HepG2 (cell line): Measurements from ENCODE around the gene SLC35G2. TPM values are rescaled to one million over a fixed set of nuclear protein-coding genes. Genes with fewer than 3 reads are reported as not detected.
A peak's percentile ranks its signal among the peaks of the same experiment; 100 is the strongest.

Source experiments
- AKAP8 ChIP-seq: sonication (generic); formaldehyde crosslinking; IDR thresholded peaks from 2 replicates; pipeline ENCODE4 v1.5.1; 2020; ENCODE audit warnings: mild to moderate bottlenecking, missing genetic modification reagents
- DNMT3B ChIP-seq: conservative IDR thresholded peaks from 2 replicates; pipeline ENCODE4 v1.6.1; 2016; ENCODE audit warnings: missing biosample characterization, control low read depth
- HDAC1 ChIP-seq: sonication (generic); formaldehyde crosslinking; IDR thresholded peaks from 2 replicates; pipeline ENCODE4 v1.5.1; 2020; ENCODE audit warnings: mild to moderate bottlenecking, missing genetic modification reagents
- JUN ChIP-seq: sonication (generic); formaldehyde crosslinking; IDR thresholded peaks from 2 replicates; pipeline ENCODE4 v1.4.0; 2020; ENCODE audit warnings: mild to moderate bottlenecking, missing genetic modification reagents
- KDM3A ChIP-seq: IDR thresholded peaks from 2 replicates; pipeline ENCODE4 v1.6.1; 2018; ENCODE audit warnings: low read depth, missing compliant biosample characterization
- MAZ ChIP-seq, 2 experiments: sonication (generic) in 1 of 2; formaldehyde crosslinking in 1 of 2; IDR thresholded peaks; 2 replicates each; pipeline versions ENCODE4 v1.5.0 to v1.6.1; 2012 to 2020; ENCODE audit warnings: low read depth in 2 of 2, mild to moderate bottlenecking in 2 of 2, borderline replicate concordance in 1 of 2, improper control_type of control experiment in 1 of 2, low read length in 1 of 2, missing genetic modification reagents in 1 of 2, moderate library complexity in 1 of 2
- MTERF4 ChIP-seq: sonication (generic); formaldehyde crosslinking; IDR thresholded peaks from 2 replicates; pipeline ENCODE4 v1.8.0; 2023; ENCODE audit warnings: mild to moderate bottlenecking, missing genetic modification reagents
- NFATC3 ChIP-seq: sonication (generic); formaldehyde crosslinking; IDR thresholded peaks from 2 replicates; pipeline ENCODE4 v1.5.1; 2020; ENCODE audit warnings: mild to moderate bottlenecking, missing genetic modification reagents
- NFE2L1 ChIP-seq: sonication (generic); formaldehyde crosslinking; IDR thresholded peaks from 2 replicates; pipeline ENCODE4 v1.4.0; 2020; ENCODE audit warnings: missing genetic modification reagents, mild to moderate bottlenecking, borderline replicate concordance
- PHF20 ChIP-seq: sonication (generic); formaldehyde crosslinking; IDR thresholded peaks from 2 replicates; pipeline ENCODE4 v1.5.0; 2020; ENCODE audit warnings: mild to moderate bottlenecking, missing genetic modification reagents
- RBAK ChIP-seq: sonication (generic); formaldehyde crosslinking; IDR thresholded peaks from 2 replicates; pipeline ENCODE4 v1.5.1; 2020; ENCODE audit warnings: mild to moderate bottlenecking, missing genetic modification reagents
- RCOR2 ChIP-seq: IDR thresholded peaks from 2 replicates; pipeline ENCODE4 v1.6.1; 2016; ENCODE audit warnings: missing biosample characterization, missing genetic modification reagents
- SP2 ChIP-seq: sonication (generic); formaldehyde crosslinking; IDR thresholded peaks from 2 replicates; pipeline ENCODE4 v1.5.1; 2020; ENCODE audit warnings: mild to moderate bottlenecking, missing genetic modification reagents
- TAF15 ChIP-seq: fragments of 200-400 bp; formaldehyde crosslinking; IDR thresholded peaks from one replicate; pipeline ENCODE4 v1.6.1; 2018; ENCODE audit warnings: mild to moderate bottlenecking, low read depth, low read length; ENCODE audit not compliant: poor library complexity, severe bottlenecking
- ZBTB3 ChIP-seq: sonication (generic); formaldehyde crosslinking; IDR thresholded peaks from 2 replicates; pipeline ENCODE4 v1.4.0; 2020; ENCODE audit warnings: low read depth, mild to moderate bottlenecking, moderate library complexity, missing genetic modification reagents, borderline replicate concordance
- ZFX ChIP-seq: sonication (generic); formaldehyde crosslinking; IDR thresholded peaks from 2 replicates; pipeline ENCODE4 v1.4.0; 2020; ENCODE audit warnings: mild to moderate bottlenecking, low read depth, missing genetic modification reagents, moderate library complexity
- ZFYVE20 ChIP-seq: sonication (generic); formaldehyde crosslinking; IDR thresholded peaks from 2 replicates; pipeline ENCODE4 v1.8.0; 2023; ENCODE audit warnings: low read depth, mild to moderate bottlenecking, moderate library complexity, missing genetic modification reagents, borderline replicate concordance
- ZNF33A ChIP-seq: sonication (generic); formaldehyde crosslinking; IDR thresholded peaks from 2 replicates; pipeline ENCODE4 v1.5.1; 2020; ENCODE audit warnings: missing genetic modification reagents, mild to moderate bottlenecking, moderate library complexity, borderline replicate concordance
- ZNF34 ChIP-seq: sonication (generic); formaldehyde crosslinking; IDR thresholded peaks from 2 replicates; pipeline ENCODE4 v1.4.0; 2020; ENCODE audit warnings: mild to moderate bottlenecking, missing genetic modification reagents, borderline replicate concordance
- ZNF607 ChIP-seq: sonication (generic); formaldehyde crosslinking; IDR thresholded peaks from 2 replicates; pipeline ENCODE4 v1.5.1; 2020; ENCODE audit warnings: missing genetic modification reagents, mild to moderate bottlenecking, borderline replicate concordance
- ZSCAN30 ChIP-seq: sonication (generic); formaldehyde crosslinking; IDR thresholded peaks from 2 replicates; pipeline ENCODE4 v1.5.0; 2020; ENCODE audit warnings: mild to moderate bottlenecking, missing genetic modification reagents
- ZXDC ChIP-seq: sonication (generic); formaldehyde crosslinking; IDR thresholded peaks from 2 replicates; pipeline ENCODE4 v1.5.0; 2020; ENCODE audit warnings: mild to moderate bottlenecking, missing genetic modification reagents
- polyA plus RNA-seq, 8 experiments: library from polyadenylated mRNA; depleted of rRNA in 3 of 8; stranded (reverse) in 7 of 8; unstranded in 1 of 8; fragments of >200 nt; fragmentation: Illumina TruSeq in 4 of 8; extraction: Trizol in 4 of 8; gene quantifications; 2 replicates each; pipeline versions ENCODE4 v1.2.1 to v1.2.3, GENCODE V29; 2011 to 2016; ENCODE audit warnings: low read depth in 4 of 8, missing spikeins in 1 of 8, mixed read lengths in 1 of 8; ENCODE audit not compliant: insufficient read depth in 1 of 8
- total RNA-seq, 5 experiments: library from RNA; depleted of rRNA; stranded (reverse); fragments of >200 nt; fragmentation: Illumina TruSeq; extraction: Trizol; gene quantifications; 2 replicates each; pipeline ENCODE4 v1.2.3, GENCODE V29; 2016; ENCODE audit warnings: low read depth in 1 of 5
- TF ChIP-seq, protein P1 (sequence below): fragments of 450-650 bp; IDR thresholded peaks from 2 replicates; pipeline ENCODE4 v1.6.1; 2017
- TF ChIP-seq, protein P2 (sequence below): sonication (generic); IDR thresholded peaks from 2 replicates; pipeline ENCODE4 v1.6.1; 2016; ENCODE audit warnings: low read depth, borderline replicate concordance

SLC35G2 gene
- total and polyA plus RNA-seq, 2 of the 13 experiments (the other 11 are each of a cell fraction or from before 2014, with no cell fraction given) = 7.6 to 10.3 TPM

DNA sequence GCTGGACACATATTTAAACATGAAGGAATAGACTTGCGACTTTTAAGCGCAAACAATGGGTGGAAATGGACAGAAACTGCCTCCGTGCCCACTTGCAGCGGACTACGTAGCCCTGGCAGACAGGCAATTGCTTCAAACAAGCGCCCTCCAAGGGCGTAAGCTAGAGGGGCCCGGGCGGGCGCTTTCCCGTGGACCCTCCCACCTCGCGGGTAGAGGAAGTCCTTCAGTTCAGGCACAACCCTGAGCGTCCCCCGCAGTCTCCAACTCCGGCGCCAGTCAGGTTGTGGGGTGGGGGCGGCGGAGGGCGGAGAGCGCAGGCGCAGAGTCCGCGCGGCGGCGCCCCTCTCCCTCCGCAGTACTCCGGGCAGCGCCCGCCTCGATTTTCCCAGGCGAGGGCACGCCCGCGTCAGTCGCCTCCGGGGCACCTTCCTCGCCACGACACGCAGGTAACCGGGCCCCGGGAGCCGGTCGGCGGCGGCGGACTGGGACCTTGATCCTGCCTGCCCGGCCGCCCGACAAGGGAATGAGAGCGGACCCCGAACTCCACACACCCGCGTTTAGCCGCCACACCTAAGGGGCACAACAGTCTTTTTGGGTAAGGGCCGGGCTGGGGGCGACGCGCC, at the start of gene SLC35G2 (continued):
- peak; percentile 7; the same call in 1 of the 2 replicates for TF ChIP-seq MTERF4 (CRISPR knock-in tag)
- peak; percentile 18; the same call in 1 of the 2 replicates for TF ChIP-seq MAZ (IDR thresholded peaks at IDR 0.05; ENCODE audit: borderline replicate concordance, low read depth, low read length)
- no peak for TF ChIP-seq MAZ (CRISPR knock-in tag; IDR thresholded peaks at IDR 0.05; ENCODE audit: low read depth)
- peak; percentile 35; the same call in 1 of the 2 replicates for TF ChIP-seq ZNF33A
- TF ChIP-seq, protein P1, sequence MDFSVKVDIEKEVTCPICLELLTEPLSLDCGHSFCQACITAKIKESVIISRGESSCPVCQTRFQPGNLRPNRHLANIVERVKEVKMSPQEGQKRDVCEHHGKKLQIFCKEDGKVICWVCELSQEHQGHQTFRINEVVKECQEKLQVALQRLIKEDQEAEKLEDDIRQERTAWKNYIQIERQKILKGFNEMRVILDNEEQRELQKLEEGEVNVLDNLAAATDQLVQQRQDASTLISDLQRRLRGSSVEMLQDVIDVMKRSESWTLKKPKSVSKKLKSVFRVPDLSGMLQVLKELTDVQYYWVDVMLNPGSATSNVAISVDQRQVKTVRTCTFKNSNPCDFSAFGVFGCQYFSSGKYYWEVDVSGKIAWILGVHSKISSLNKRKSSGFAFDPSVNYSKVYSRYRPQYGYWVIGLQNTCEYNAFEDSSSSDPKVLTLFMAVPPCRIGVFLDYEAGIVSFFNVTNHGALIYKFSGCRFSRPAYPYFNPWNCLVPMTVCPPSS = no peak
- peak; percentile 63 for TF ChIP-seq HDAC1 (CRISPR knock-in tag)
- no peak for TF ChIP-seq ZFX (CRISPR knock-in tag)
- no peak for TF ChIP-seq KDM3A
- no peak for TF ChIP-seq AKAP8 (CRISPR knock-in tag)
- peak; percentile 57 for TF ChIP-seq ZNF607
- TF ChIP-seq NFATC3 (CRISPR knock-in tag) = no peak
- TF ChIP-seq DNMT3B = no peak
- TF ChIP-seq RCOR2 (CRISPR knock-in tag) = no peak
- TF ChIP-seq, protein P2, sequence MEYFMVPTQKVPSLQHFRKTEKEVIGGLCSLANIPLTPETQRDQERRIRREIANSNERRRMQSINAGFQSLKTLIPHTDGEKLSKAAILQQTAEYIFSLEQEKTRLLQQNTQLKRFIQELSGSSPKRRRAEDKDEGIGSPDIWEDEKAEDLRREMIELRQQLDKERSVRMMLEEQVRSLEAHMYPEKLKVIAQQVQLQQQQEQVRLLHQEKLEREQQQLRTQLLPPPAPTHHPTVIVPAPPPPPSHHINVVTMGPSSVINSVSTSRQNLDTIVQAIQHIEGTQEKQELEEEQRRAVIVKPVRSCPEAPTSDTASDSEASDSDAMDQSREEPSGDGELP = 0 out of 2 replicates have a peak, but pooled peaks have one; percentile 5
- no peak for TF ChIP-seq TAF15
- TF ChIP-seq ZFYVE20 (CRISPR knock-in tag) = no peak
- no peak for TF ChIP-seq PHF20 (CRISPR knock-in tag)
- 0 out of 2 replicates have a peak, but pooled peaks have one; percentile 37 for TF ChIP-seq SP2 (CRISPR knock-in tag)
- TF ChIP-seq NFE2L1 (CRISPR knock-in tag) = no peak
- TF ChIP-seq ZNF34 (CRISPR knock-in tag) = no peak
- no peak for TF ChIP-seq ZBTB3 (CRISPR knock-in tag)
- TF ChIP-seq ZXDC (CRISPR knock-in tag) = no peak
- TF ChIP-seq ZSCAN30 (CRISPR knock-in tag) = no peak
- TF ChIP-seq RBAK = no peak
- no peak for TF ChIP-seq JUN (CRISPR knock-in tag)
